ENCODE measurements around the gene GRID1. TPM values are rescaled to one million over a fixed set of nuclear protein-coding genes. Genes with fewer than 3 reads are reported as not detected.

Gene GRID1
- total RNA-seq, 1 experiment from 2014 or later: 0.07 TPM

DNA sequence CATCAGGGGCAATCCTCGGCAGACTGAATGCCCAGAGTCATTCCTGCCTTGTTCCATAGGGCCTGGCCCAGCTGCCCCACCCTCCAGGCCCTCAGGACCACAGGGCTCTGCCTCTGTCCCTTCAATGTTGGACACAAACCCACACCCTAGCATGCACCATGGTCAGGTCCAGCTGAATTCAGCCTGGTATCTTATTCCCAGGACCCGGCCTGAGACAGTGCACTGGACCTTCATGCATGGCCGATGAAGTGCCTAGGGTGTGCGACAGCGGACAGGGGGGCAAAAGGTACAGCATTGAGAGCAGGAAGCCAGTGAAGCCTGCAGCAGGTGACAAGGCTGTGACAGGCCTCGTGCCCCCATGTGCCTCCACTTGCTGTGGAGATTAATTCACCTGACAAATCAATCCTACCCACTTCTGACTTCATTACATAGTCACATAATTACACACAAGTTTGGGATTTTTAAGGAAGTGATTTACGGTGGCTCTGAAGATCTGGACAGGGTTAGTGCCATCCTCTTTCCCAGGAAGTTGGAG lies 261.9 kb downstream of the GRID1 start:
- Histone ChIP-seq H3K9me3 (ENCODE audit: low read length) (no peaks in the 10 kb centered on the region), H3K79me2 (ENCODE audit: low read length) (no peaks in the 10 kb centered on the region), H3K4me3 (ENCODE audit: low read length) (no peak overlapping the region), H3K9ac (ENCODE audit: low read length) (no peak overlapping the region), H3K4me1 (ENCODE audit: low read length) (peaks cover 4% of the 10 kb centered on the region; the same call in 1 of the 2 replicates), H4K20me1 (ENCODE audit: insufficient read depth, low read depth, low read length) (no peaks in the 10 kb centered on the region), H3K36me3 (ENCODE audit: insufficient read depth, low read length) (no peaks in the 10 kb centered on the region), H3K4me2 (ENCODE audit: low read depth, low read length, poor library complexity, severe bottlenecking) (no peak overlapping the region), H3K9me2 (replicated peaks; ENCODE audit: insufficient read depth, low read length) (no peaks in the 10 kb centered on the region), H3K27ac (ENCODE audit: low read length) (no peak overlapping the region), H3K27me3 (ENCODE audit: low read length) (no peaks in the 10 kb centered on the region), H2AFZ (ENCODE audit: low read length) (no peak overlapping the region)
- no peak for DNase-seq

DNA sequence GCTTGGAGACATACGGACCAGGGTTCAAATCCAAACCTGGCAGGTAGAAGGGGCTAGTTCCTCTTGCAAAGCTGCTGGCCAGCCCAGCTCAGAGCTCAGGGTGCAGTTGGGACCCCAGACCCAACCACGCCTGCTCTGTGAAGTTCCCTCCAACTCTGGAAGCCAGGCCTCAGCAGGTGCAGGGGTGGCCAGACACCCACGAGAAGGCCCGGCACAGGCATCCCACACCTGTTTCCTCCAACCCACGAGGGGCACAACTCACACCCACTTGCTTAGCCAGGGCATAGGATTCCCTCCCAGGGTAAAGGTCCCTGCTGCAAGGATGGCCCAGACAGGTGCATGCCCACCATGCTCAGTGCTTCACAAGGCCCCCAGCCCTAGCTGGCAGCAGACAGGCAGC lies 262.4 kb downstream of the GRID1 start:
- Histone ChIP-seq H2AFZ (ENCODE audit: low read length) (no peak overlapping the region), H3K9me3 (ENCODE audit: low read length) (no peaks in the 10 kb centered on the region), H3K4me3 (ENCODE audit: low read length) (no peak overlapping the region), H3K4me2 (ENCODE audit: low read depth, low read length, poor library complexity, severe bottlenecking) (no peak overlapping the region), H4K20me1 (ENCODE audit: insufficient read depth, low read depth, low read length) (no peaks in the 10 kb centered on the region), H3K4me1 (ENCODE audit: low read length) (peaks cover 4% of the 10 kb centered on the region; the same call in 1 of the 2 replicates), H3K9me2 (replicated peaks; ENCODE audit: insufficient read depth, low read length) (no peaks in the 10 kb centered on the region), H3K27me3 (ENCODE audit: low read length) (no peaks in the 10 kb centered on the region), H3K27ac (ENCODE audit: low read length) (no peak overlapping the region), H3K9ac (ENCODE audit: low read length) (no peak overlapping the region), H3K79me2 (ENCODE audit: low read length) (no peaks in the 10 kb centered on the region), H3K36me3 (ENCODE audit: insufficient read depth, low read length) (no peaks in the 10 kb centered on the region)
- DNase-seq: no peak

DNA sequence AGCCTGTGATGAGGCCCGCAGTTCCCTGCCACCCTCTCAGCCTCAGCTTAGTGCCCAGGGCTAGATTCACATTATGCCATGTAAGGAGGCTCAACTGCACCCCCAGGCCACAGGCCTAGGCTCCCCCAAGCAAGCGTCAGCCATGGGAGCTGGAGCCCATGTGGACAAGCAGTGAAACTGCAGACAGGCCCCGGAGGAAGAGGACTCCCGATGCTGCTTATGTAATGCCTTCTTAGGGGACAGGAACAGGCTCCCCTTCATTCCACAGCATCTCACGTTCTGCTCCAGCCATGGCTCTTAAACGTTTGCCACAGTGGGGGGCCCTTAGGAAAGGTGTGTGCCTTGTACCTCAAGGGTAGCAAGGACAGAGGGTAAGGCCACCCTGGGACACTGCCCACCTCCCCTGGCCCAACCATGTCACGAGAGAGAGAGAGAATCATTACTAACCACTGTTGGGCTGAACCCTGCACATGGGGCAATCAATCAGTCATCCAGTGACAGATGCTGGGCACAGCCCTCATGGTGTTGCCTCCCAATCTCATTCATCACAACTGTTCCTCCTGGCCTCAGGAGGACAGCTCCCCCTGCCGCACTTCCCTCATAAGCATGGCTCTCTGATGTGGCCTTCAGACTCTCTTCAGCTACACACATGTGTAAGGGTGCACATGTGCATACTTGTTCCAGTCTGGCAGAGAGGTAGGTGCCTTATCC lies 263.0 kb downstream of the GRID1 start:
- no peak for DNase-seq
- Histone ChIP-seq H3K9ac (ENCODE audit: low read length) (no peak overlapping the region), H3K36me3 (ENCODE audit: insufficient read depth, low read length) (no peaks in the 10 kb centered on the region), H3K27me3 (ENCODE audit: low read length) (no peaks in the 10 kb centered on the region), H3K9me3 (ENCODE audit: low read length) (no peaks in the 10 kb centered on the region), H3K4me2 (ENCODE audit: low read depth, low read length, poor library complexity, severe bottlenecking) (no peak overlapping the region), H3K9me2 (replicated peaks; ENCODE audit: insufficient read depth, low read length) (no peaks in the 10 kb centered on the region), H3K4me3 (ENCODE audit: low read length) (no peak overlapping the region), H3K79me2 (ENCODE audit: low read length) (no peaks in the 10 kb centered on the region), H3K27ac (ENCODE audit: low read length) (no peak overlapping the region), H4K20me1 (ENCODE audit: insufficient read depth, low read depth, low read length) (no peaks in the 10 kb centered on the region), H3K4me1 (ENCODE audit: low read length) (peaks cover 4% of the 10 kb centered on the region; the same call in 1 of the 2 replicates), H2AFZ (ENCODE audit: low read length) (no peak overlapping the region)

DNA sequence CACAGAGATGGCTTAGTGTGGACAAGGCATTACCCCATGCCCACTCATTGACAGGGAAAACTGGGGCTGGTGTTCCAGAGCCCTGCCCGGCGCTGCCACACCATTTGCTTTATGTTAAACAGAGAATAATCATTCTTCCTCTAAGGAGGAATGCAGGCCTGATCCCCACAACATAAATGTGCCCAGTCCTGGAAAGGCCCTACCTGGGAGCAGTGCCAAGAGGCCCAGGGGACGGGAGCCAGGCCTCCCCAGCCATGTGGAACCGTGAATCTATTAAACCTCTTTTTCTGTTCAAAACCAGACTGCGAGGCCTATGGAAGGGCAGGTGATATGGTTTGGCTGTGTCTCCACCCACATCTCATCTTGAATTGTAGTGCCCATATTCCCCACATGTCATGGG lies 264.1 kb downstream of the GRID1 start:
- Histone ChIP-seq H4K20me1 (ENCODE audit: insufficient read depth, low read depth, low read length) (no peaks in the 10 kb centered on the region), H3K4me1 (ENCODE audit: low read length) (peaks cover 4% of the 10 kb centered on the region; the same call in 1 of the 2 replicates), H3K9me3 (ENCODE audit: low read length) (no peaks in the 10 kb centered on the region), H3K4me3 (ENCODE audit: low read length) (no peak overlapping the region), H3K27me3 (ENCODE audit: low read length) (no peaks in the 10 kb centered on the region), H3K79me2 (ENCODE audit: low read length) (no peaks in the 10 kb centered on the region), H3K4me2 (ENCODE audit: low read depth, low read length, poor library complexity, severe bottlenecking) (no peak overlapping the region), H3K27ac (ENCODE audit: low read length) (no peak overlapping the region), H3K36me3 (ENCODE audit: insufficient read depth, low read length) (no peaks in the 10 kb centered on the region), H3K9ac (ENCODE audit: low read length) (no peak overlapping the region), H3K9me2 (replicated peaks; ENCODE audit: insufficient read depth, low read length) (no peaks in the 10 kb centered on the region), H2AFZ (ENCODE audit: low read length) (no peak overlapping the region)
- no peak for DNase-seq

DNA sequence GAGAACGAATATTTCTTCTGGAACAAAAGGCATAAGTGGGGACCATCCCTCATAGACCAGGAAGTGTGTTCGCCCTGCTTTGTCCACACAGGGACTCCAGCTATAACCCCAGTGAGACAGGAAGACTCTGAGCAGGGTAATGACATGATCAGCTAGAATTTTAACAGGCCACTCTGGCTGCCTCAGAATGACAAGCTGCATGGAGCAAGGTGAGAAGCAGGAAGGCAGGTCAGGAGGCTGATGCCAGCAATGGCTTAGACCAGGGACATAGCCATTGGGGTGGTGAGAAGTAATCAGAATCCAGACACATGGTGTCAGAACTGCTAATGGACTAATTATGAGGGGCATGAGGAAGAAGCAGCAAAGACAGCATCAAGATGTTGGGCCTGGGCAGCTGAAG lies 264.6 kb downstream of the GRID1 start:
- DNase-seq: no peak
- Histone ChIP-seq H3K4me1 (ENCODE audit: low read length) (peaks cover 4% of the 10 kb centered on the region; the same call in 1 of the 2 replicates), H3K9me3 (ENCODE audit: low read length) (no peaks in the 10 kb centered on the region)

DNA sequence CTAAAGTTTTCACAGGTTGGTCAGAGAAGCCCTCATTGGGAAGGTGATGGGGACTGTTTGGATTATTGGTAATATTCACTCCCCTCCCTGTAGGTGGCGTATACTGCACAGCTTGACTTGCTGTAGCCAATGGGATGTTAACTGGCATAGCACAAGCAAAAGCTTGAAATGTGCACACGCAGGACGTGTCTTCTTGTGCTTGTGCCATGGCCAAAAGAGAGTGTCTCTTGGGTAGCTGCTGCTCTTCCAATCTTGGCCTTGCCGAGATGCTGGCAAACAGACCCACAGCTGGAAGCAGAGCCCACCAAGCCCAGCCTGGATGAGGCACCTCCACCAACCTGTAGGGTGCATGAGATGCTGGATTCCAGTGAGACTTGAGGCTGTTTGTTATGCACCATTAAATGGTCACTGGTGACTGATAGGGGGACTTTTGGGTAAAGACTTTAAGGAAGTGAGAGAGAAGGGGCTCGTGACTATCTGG lies 266.0 kb downstream of the GRID1 start:
- no peaks in the 10 kb centered on the region for H3K79me2 ChIP-seq (ENCODE audit: low read length)
- no peaks in the 10 kb centered on the region for H3K9me2 ChIP-seq (replicated peaks; ENCODE audit: insufficient read depth, low read length)
- no peak overlapping the region for H3K9ac ChIP-seq (ENCODE audit: low read length)
- peak overlapping the region; percentile 71; the same call in 1 of the 2 replicates for H2AFZ ChIP-seq (ENCODE audit: low read length)
- H3K27me3 ChIP-seq (ENCODE audit: low read length): no peaks in the 10 kb centered on the region
- no peak overlapping the region for H3K27ac ChIP-seq (ENCODE audit: low read length)
- no peaks in the 10 kb centered on the region for H3K9me3 ChIP-seq (ENCODE audit: low read length)
- H3K4me3 ChIP-seq (ENCODE audit: low read length): no peak overlapping the region
- H4K20me1 ChIP-seq (ENCODE audit: insufficient read depth, low read depth, low read length): no peaks in the 10 kb centered on the region
- DNase-seq: peak; percentile 76
- H3K4me2 ChIP-seq (ENCODE audit: low read depth, low read length, poor library complexity, severe bottlenecking): no peak overlapping the region
- no peaks in the 10 kb centered on the region for H3K36me3 ChIP-seq (ENCODE audit: insufficient read depth, low read length)
- peaks cover 4% of the 10 kb centered on the region; the same call in 1 of the 2 replicates for H3K4me1 ChIP-seq (ENCODE audit: low read length)

More for the DNA sequence above, 264.6 kb downstream of the GRID1 start:
- H3K27ac ChIP-seq (ENCODE audit: low read length): no peak overlapping the region
- no peaks in the 10 kb centered on the region for H3K79me2 ChIP-seq (ENCODE audit: low read length)
- H3K36me3 ChIP-seq (ENCODE audit: insufficient read depth, low read length): no peaks in the 10 kb centered on the region
- no peak overlapping the region for H2AFZ ChIP-seq (ENCODE audit: low read length)
- H3K4me3 ChIP-seq (ENCODE audit: low read length): no peak overlapping the region
- H3K27me3 ChIP-seq (ENCODE audit: low read length): no peaks in the 10 kb centered on the region
- no peaks in the 10 kb centered on the region for H3K9me2 ChIP-seq (replicated peaks; ENCODE audit: insufficient read depth, low read length)
- no peak overlapping the region for H3K4me2 ChIP-seq (ENCODE audit: low read depth, low read length, poor library complexity, severe bottlenecking)
- H4K20me1 ChIP-seq (ENCODE audit: insufficient read depth, low read depth, low read length): no peaks in the 10 kb centered on the region
- H3K9ac ChIP-seq (ENCODE audit: low read length): no peak overlapping the region

DNA sequence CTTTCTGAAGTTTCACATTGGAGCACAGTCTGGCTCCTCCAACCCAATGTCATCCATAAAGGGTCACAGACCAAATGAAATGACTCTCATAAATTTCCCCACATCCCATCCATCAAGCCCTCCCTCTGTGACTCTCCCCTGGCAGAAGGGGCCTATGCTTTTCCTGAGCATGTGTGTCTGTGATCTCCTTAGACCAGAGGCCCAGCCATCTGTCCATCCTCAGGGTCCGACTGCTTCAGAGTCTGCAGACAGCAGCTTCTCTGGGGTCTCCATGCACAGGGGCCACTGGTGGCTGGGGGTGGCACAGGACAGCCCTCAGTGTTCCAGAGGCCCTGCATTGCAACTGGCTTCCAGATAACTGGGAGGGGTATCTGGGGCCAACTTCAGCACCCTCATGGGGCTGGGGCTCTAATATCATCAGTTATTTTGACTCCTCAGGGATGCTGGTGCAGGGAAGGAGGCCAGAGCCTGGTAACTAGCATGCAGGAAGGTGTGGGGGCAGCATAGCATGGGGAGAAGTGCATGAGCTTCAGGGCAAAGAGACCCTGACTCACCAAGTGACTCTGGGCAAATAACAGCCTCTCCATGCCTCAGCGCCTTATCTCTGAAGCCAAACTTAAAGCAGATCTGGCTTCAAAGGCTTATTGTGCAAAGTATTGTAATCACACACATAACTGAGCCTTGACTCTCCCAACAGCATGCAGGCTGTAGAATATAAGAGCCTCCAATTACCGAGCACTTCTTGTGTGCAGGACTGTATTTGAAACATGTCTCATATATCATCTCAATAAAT lies 266.9 kb downstream of the GRID1 start:
- Histone ChIP-seq H2AFZ (ENCODE audit: low read length) (no peak overlapping the region), H3K9ac (ENCODE audit: low read length) (no peak overlapping the region), H4K20me1 (ENCODE audit: insufficient read depth, low read depth, low read length) (no peaks in the 10 kb centered on the region), H3K9me3 (ENCODE audit: low read length) (no peaks in the 10 kb centered on the region), H3K4me1 (ENCODE audit: low read length) (peaks cover 4% of the 10 kb centered on the region; the same call in 1 of the 2 replicates), H3K4me3 (ENCODE audit: low read length) (no peak overlapping the region), H3K27me3 (ENCODE audit: low read length) (no peaks in the 10 kb centered on the region), H3K27ac (ENCODE audit: low read length) (no peak overlapping the region), H3K79me2 (ENCODE audit: low read length) (no peaks in the 10 kb centered on the region), H3K9me2 (replicated peaks; ENCODE audit: insufficient read depth, low read length) (no peaks in the 10 kb centered on the region), H3K4me2 (ENCODE audit: low read depth, low read length, poor library complexity, severe bottlenecking) (no peak overlapping the region), H3K36me3 (ENCODE audit: insufficient read depth, low read length) (no peaks in the 10 kb centered on the region)
- no peak for DNase-seq

Measured in Karpas-422 (cell line).